ENCODE measurements around the gene RASSF4. TPM values are rescaled to one million over a fixed set of nuclear protein-coding genes. Genes with fewer than 3 reads are reported as not detected.

RASSF4 gene
- total RNA-seq, 1 experiment from 2014 or later = 11.5 TPM

DNA sequence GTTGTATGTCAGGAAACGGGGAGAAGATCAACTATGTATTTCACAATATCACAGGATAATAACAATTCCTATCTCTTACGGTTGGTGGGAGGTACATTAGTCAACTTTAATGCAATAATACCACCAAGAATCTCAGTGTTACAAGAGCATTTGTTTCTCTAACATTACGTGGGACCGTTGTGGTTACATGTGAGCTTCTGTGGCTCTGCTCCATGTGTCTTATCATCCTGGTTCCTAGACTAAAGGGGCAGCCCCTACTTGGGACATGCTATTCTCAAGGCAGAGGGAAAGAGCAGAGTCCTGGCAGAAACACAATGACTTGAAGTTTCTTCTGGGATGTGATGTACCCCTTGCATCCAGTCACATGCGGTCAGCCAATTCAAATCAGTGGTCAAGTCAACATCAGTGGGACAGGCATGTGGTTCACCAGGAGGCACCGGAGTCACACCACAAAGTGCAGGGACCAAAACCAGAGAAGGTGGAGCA lies 38.6 kb downstream of the RASSF4 start:
- H3K27ac ChIP-seq (ENCODE audit: insufficient read length, low read depth, low read length) = no peak overlapping the region
- peaks cover 46 to 48% of the 10 kb centered on the region in 2 experiments for H3K4me1 Mint-ChIP-seq
- H3K27ac Mint-ChIP-seq = no peak overlapping the region
- no peak overlapping the region for H3T11ph ChIP-seq (ENCODE audit: low read length)
- no peak for DNase-seq
- H2BK120ac ChIP-seq (ENCODE audit: low read depth, low read length, poor library complexity, severe bottlenecking) = no peak overlapping the region
- no peak overlapping the region for H3K14ac ChIP-seq (ENCODE audit: insufficient read depth, low read length)
- TF ChIP-seq, protein P1, sequence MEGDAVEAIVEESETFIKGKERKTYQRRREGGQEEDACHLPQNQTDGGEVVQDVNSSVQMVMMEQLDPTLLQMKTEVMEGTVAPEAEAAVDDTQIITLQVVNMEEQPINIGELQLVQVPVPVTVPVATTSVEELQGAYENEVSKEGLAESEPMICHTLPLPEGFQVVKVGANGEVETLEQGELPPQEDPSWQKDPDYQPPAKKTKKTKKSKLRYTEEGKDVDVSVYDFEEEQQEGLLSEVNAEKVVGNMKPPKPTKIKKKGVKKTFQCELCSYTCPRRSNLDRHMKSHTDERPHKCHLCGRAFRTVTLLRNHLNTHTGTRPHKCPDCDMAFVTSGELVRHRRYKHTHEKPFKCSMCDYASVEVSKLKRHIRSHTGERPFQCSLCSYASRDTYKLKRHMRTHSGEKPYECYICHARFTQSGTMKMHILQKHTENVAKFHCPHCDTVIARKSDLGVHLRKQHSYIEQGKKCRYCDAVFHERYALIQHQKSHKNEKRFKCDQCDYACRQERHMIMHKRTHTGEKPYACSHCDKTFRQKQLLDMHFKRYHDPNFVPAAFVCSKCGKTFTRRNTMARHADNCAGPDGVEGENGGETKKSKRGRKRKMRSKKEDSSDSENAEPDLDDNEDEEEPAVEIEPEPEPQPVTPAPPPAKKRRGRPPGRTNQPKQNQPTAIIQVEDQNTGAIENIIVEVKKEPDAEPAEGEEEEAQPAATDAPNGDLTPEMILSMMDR (conservative IDR thresholded peaks at IDR 0.05) = no peak
- H3K18ac ChIP-seq (ENCODE audit: insufficient read length, low read depth, low read length) = no peak overlapping the region
- H3K27me3 Mint-ChIP-seq (ENCODE audit: low read depth) = peaks cover 12% of the 10 kb centered on the region
- H3K4me1 ChIP-seq (ENCODE audit: insufficient read depth, low read length) = no peaks in the 10 kb centered on the region; the same call in none of the 2 replicates
- WGBS (ENCODE audit: extremely low coverage, insufficient read length, low lambda C conversion rate) = no CpG with 5 or more reads among the region's 6 CpGs
- no peak overlapping the region for H2BK12ac ChIP-seq (ENCODE audit: insufficient read length, low read depth, low read length)
- no peak overlapping the region for H4K8ac ChIP-seq (replicated peaks; ENCODE audit: insufficient read length, low read depth, low read length)
- no peak overlapping the region for H3K23ac ChIP-seq (ENCODE audit: insufficient read length, low read depth, low read length)
- H4K5ac ChIP-seq (ENCODE audit: insufficient read length, low read depth, low read length) = no peak overlapping the region
- H3K79me1 ChIP-seq (ENCODE audit: insufficient read depth, low read depth, low read length, poor library complexity, severe bottlenecking) = peaks cover 2% of the 10 kb centered on the region
- H2BK20ac ChIP-seq (ENCODE audit: low read depth, low read length, poor library complexity, severe bottlenecking) = no peak overlapping the region
- H3K9ac ChIP-seq (ENCODE audit: extremely low read depth, insufficient read length, low read length) = no peak overlapping the region
- no peak overlapping the region for H4K91ac ChIP-seq (ENCODE audit: insufficient read length, low read depth, low read length)
- no peak overlapping the region for H2AK5ac ChIP-seq (ENCODE audit: insufficient read length, low read length)
- H2BK15ac ChIP-seq (ENCODE audit: low read depth, low read length) = no peak overlapping the region
- H3K36me3 Mint-ChIP-seq (ENCODE audit: insufficient read depth in 1 of 3, low read depth in 3 of 3) = peaks cover 7 to 22% (median 11%) of the 10 kb centered on the region in 3 experiments
- H3K27me3 ChIP-seq (ENCODE audit: insufficient read depth, low read length) = no peaks in the 10 kb centered on the region
- H3K4me2 ChIP-seq (ENCODE audit: insufficient read depth, insufficient read length, low read length) = no peak overlapping the region
- H2AFZ ChIP-seq (ENCODE audit: low read length) = no peak overlapping the region
- H3K56ac ChIP-seq (ENCODE audit: insufficient read length, low read depth, low read length) = no peak overlapping the region
- no peaks in the 10 kb centered on the region for H4K20me1 ChIP-seq (ENCODE audit: control insufficient read depth, insufficient read depth, insufficient read length)
- peaks cover 5% of the 10 kb centered on the region for H3K23me2 ChIP-seq (ENCODE audit: insufficient read length, low read depth, low read length, poor library complexity, severe bottlenecking)
- no peaks in the 10 kb centered on the region; the same call in 1 of the 2 replicates for H3K79me2 ChIP-seq (ENCODE audit: insufficient read depth, low read length)
- H3K4ac ChIP-seq (ENCODE audit: low read depth, low read length) = no peak overlapping the region
- peaks cover 5 to 18% of the 10 kb centered on the region in 2 experiments; a peak in 4 of 5 replicates for H3K9me3 Mint-ChIP-seq
- H3K4me3 Mint-ChIP-seq = no peak overlapping the region
- H3K9me3 ChIP-seq (ENCODE audit: control insufficient read depth, low read depth, low read length) = no peaks in the 10 kb centered on the region
- no peak overlapping the region for H2BK5ac ChIP-seq (ENCODE audit: insufficient read length, low read length)
